OCI-LY3 (cell line): ENCODE data around the gene VRTN.

Source experiments
- H2AFZ ChIP-seq: fragments of 200-600, 300-600 bp; shearing (Covaris generic); 2 replicates; pipeline ENCODE4 v1.6.0; 2014; ENCODE audit warnings: antibody characterized with exemption, low read depth, low read length
- H3K27ac ChIP-seq: fragments of 200-600, 300-600 bp; sonication (generic); 2 replicates; pipeline ENCODE4 v1.5.1; 2014; ENCODE audit warnings: mild to moderate bottlenecking, low read length, moderate library complexity, mixed read lengths
- H3K27me3 ChIP-seq: fragments of 200-600, 300-600 bp; sonication (generic); 2 replicates; pipeline ENCODE4 v1.6.1; 2014; ENCODE audit warnings: low read depth, low read length, mixed read lengths
- H3K36me3 ChIP-seq: fragments of 200-600, 300-600 bp; sonication (generic); replicated peaks from 2 replicates; pipeline ENCODE3; 2014; ENCODE audit warnings: low read depth, low read length, mixed read lengths
- H3K4me1 ChIP-seq: fragments of 300-600, 200-600 bp; sonication (generic); 2 replicates; pipeline ENCODE4 v1.6.1; 2014; ENCODE audit warnings: low read length, mixed read lengths
- H3K4me2 ChIP-seq: fragments of 200-600, 300-600 bp; sonication (generic); 2 replicates; pipeline ENCODE4 v1.6.1; 2014; ENCODE audit warnings: low read length, mixed read lengths
- H3K4me3 ChIP-seq: fragments of 300-600, 200-600 bp; sonication (generic); 2 replicates; pipeline ENCODE4 v1.5.1; 2014; ENCODE audit warnings: antibody characterized with exemption, mild to moderate bottlenecking, low read length, moderate library complexity
- H3K79me2 ChIP-seq: fragments of 300-600, 200-600 bp; shearing (Covaris generic); 2 replicates; pipeline ENCODE4 v1.6.1; 2014; ENCODE audit warnings: mild to moderate bottlenecking, low read length, mixed read lengths
- H3K9ac ChIP-seq: fragments of 300-600, 200-600 bp; shearing (Covaris generic); 2 replicates; pipeline ENCODE4 v1.6.0; 2014; ENCODE audit warnings: mild to moderate bottlenecking, low read length, moderate library complexity
- H3K9me3 ChIP-seq: fragments of 200-600, 300-600 bp; shearing (Covaris generic); 2 replicates; pipeline ENCODE4 v1.6.1; 2014; ENCODE audit warnings: low read length, mixed read lengths; ENCODE audit not compliant: insufficient read depth
- H4K20me1 ChIP-seq: fragments of 200-600, 300-600 bp; sonication (generic); 2 replicates; pipeline ENCODE4 v1.6.1; 2016; ENCODE audit warnings: low read length, mixed read lengths; ENCODE audit not compliant: insufficient read depth
- EZH2phosphoT487 ChIP-seq: fragments of 200-600 bp; shearing (Covaris generic); IDR thresholded peaks from 2 replicates; pipeline ENCODE4 v1.6.1; 2018; ENCODE audit warnings: antibody characterized with exemption, mixed run types, low read depth
- TF ChIP-seq, protein P1 (sequence below): fragments of 200-600, 300-600 bp; sonication (generic); IDR thresholded peaks from 2 replicates; pipeline ENCODE4 v1.5.1; 2014; ENCODE audit warnings: antibody characterized with exemption, low read length, low read depth

VRTN gene

GRCh38 chr14:74356892-74357575, 8.8 kb downstream of the VRTN start:
- no peak for TF ChIP-seq EZH2phosphoT487
- no peak overlapping the region for H3K4me3 ChIP-seq
- H3K36me3 ChIP-seq, result no peaks in the 10 kb centered on the region
- no peaks in the 10 kb centered on the region for H4K20me1 ChIP-seq
- H3K27ac ChIP-seq, result no peak overlapping the region
- H3K9ac ChIP-seq, result no peak overlapping the region
- H3K4me1 ChIP-seq, result no peaks in the 10 kb centered on the region
- 0 out of 2 replicates have a peak, but pooled peaks cover 3% of the 10 kb centered on the region for H3K27me3 ChIP-seq
- H3K4me2 ChIP-seq, result no peak overlapping the region
- no peak overlapping the region for H2AFZ ChIP-seq
- H3K9me3 ChIP-seq, result no peaks in the 10 kb centered on the region
- H3K79me2 ChIP-seq, result no peaks in the 10 kb centered on the region

- no peaks in the 10 kb centered on the region for H3K36me3 ChIP-seq
- no peaks in the 10 kb centered on the region for H4K20me1 ChIP-seq
- no peaks in the 10 kb centered on the region for H3K9me3 ChIP-seq
- no peak overlapping the region for H3K27ac ChIP-seq
- H3K79me2 ChIP-seq, result no peaks in the 10 kb centered on the region
- H3K4me1 ChIP-seq, result peaks cover 2% of the 10 kb centered on the region; the same call in 1 of the 2 replicates
- no peak overlapping the region for H3K4me3 ChIP-seq
- H3K4me2 ChIP-seq, result no peak overlapping the region
- H2AFZ ChIP-seq, result no peak overlapping the region
- no peak overlapping the region for H3K9ac ChIP-seq
- H3K27me3 ChIP-seq, result peaks cover 2% of the 10 kb centered on the region; the same call in 1 of the 2 replicates
- no peak for TF ChIP-seq EZH2phosphoT487
- TF ChIP-seq, protein P1, sequence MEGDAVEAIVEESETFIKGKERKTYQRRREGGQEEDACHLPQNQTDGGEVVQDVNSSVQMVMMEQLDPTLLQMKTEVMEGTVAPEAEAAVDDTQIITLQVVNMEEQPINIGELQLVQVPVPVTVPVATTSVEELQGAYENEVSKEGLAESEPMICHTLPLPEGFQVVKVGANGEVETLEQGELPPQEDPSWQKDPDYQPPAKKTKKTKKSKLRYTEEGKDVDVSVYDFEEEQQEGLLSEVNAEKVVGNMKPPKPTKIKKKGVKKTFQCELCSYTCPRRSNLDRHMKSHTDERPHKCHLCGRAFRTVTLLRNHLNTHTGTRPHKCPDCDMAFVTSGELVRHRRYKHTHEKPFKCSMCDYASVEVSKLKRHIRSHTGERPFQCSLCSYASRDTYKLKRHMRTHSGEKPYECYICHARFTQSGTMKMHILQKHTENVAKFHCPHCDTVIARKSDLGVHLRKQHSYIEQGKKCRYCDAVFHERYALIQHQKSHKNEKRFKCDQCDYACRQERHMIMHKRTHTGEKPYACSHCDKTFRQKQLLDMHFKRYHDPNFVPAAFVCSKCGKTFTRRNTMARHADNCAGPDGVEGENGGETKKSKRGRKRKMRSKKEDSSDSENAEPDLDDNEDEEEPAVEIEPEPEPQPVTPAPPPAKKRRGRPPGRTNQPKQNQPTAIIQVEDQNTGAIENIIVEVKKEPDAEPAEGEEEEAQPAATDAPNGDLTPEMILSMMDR, result no peak
These were observed 9.3 kb downstream of the VRTN start for GRCh38 chr14:74357585-74357984.

- H4K20me1 ChIP-seq, result no peaks in the 10 kb centered on the region
- TF ChIP-seq, protein P1, result no peak
- TF ChIP-seq EZH2phosphoT487, result no peak
- no peaks in the 10 kb centered on the region for H3K9me3 ChIP-seq
- H3K9ac ChIP-seq, result no peak overlapping the region
- H3K27ac ChIP-seq, result no peak overlapping the region
- H3K27me3 ChIP-seq, result peaks cover 8% of the 10 kb centered on the region; the same call in 1 of the 2 replicates
- peaks cover 2% of the 10 kb centered on the region; the same call in 1 of the 2 replicates for H3K4me1 ChIP-seq
- no peak overlapping the region for H3K4me2 ChIP-seq
- no peak overlapping the region for H2AFZ ChIP-seq
- H3K4me3 ChIP-seq, result no peak overlapping the region
- H3K36me3 ChIP-seq, result no peaks in the 10 kb centered on the region
- H3K79me2 ChIP-seq, result no peaks in the 10 kb centered on the region
These were observed 10.0 kb downstream of the VRTN start for GRCh38 chr14:74358176-74358829.

- no peak overlapping the region for H3K4me2 ChIP-seq
- peaks cover 2% of the 10 kb centered on the region; the same call in 1 of the 2 replicates for H3K4me1 ChIP-seq
- H3K79me2 ChIP-seq, result no peaks in the 10 kb centered on the region
- no peaks in the 10 kb centered on the region for H3K9me3 ChIP-seq
- H3K4me3 ChIP-seq, result no peak overlapping the region
- H3K27me3 ChIP-seq, result peaks cover 17% of the 10 kb centered on the region
- H2AFZ ChIP-seq, result no peak overlapping the region
- no peaks in the 10 kb centered on the region for H4K20me1 ChIP-seq
- H3K27ac ChIP-seq, result no peak overlapping the region
- H3K36me3 ChIP-seq, result no peaks in the 10 kb centered on the region
- H3K9ac ChIP-seq, result no peak overlapping the region
- TF ChIP-seq, protein P1, result no peak
- TF ChIP-seq EZH2phosphoT487, result no peak
These were observed 11.9 kb downstream of the VRTN start for GRCh38 chr14:74360163-74360562.
